Hair follicle dermal papilla cell (primary cell): ENCODE measurements around the gene SLC46A2. TPM values are rescaled to one million over a fixed set of nuclear protein-coding genes. Genes with fewer than 3 reads are reported as not detected.

Experiments
- total RNA-seq: library from RNA; depleted of rRNA; stranded (reverse); fragments of >200 nt; gene quantifications from 2 replicates; pipeline ENCODE4 v1.2.3, GENCODE V29; 2012

Gene SLC46A2
- total RNA-seq = not detected in 2 replicates

GRCh38 chr9:112890106-112891081 is at the start of gene SLC46A2:
TSS of gene SLC46A2 (minus strand) at chr9:112890876. CDS start at chr9:112890681, 195 bp downstream.

Other genes with a start within 250 kb of the SLC46A2 start
- gene INIP, start 172.8 kb downstream of the SLC46A2 start, total RNA-seq = 14.3 and 18.2 TPM in 2 replicates
- gene SNX30, start 140.1 kb downstream of the SLC46A2 start, total RNA-seq = 17.0 and 20.1 TPM in 2 replicates
- gene ZNF883, start 121.3 kb upstream of the SLC46A2 start, total RNA-seq = 4.7 and 6.3 TPM in 2 replicates
- 3.6 and 4.5 TPM in 2 replicates for gene ZFP37, start 165.8 kb upstream of the SLC46A2 start, total RNA-seq